Common myeloid progenitor, CD34-positive (primary cell): Measurements from ENCODE around the gene ZDHHC11.
"Not testable (repeated sequence)": the region's sequence is repeated elsewhere in the genome, so short reads cannot be mapped to it uniquely, and the experiment has no call there.

ENCODE experiments used
- CTCF ChIA-PET: fragments of 350-600 bp; sonication (Branson Sonifier 250); formaldehyde crosslinking; loops from one replicate; lab custom pipeline; 2021; ENCODE audit warnings: antibody characterized with exemption; lab: Charles Lee
- POLR2A ChIA-PET: fragments of 350-600 bp; sonication (Branson Sonifier 250); formaldehyde crosslinking; loops from one replicate; lab custom pipeline; 2021; ENCODE audit warnings: antibody characterized with exemption; lab: Charles Lee
- DNase-seq, 3 donors: peaks; one replicate each; pipeline versions ENCODE4 v3.0.0 to v3.0.0-alpha.2; 2013
- H3K27ac ChIP-seq, 2 experiments: 1 replicate in 1 of 2; 2 replicates in 1 of 2; pipeline ENCODE4 v1.7.0; 2013; ENCODE audit warnings: inconsistent platforms in 2 of 2, low read length in 2 of 2, mild to moderate bottlenecking in 2 of 2, low read depth in 1 of 2, moderate library complexity in 1 of 2; ENCODE audit not compliant: severe bottlenecking in 2 of 2, insufficient read depth in 1 of 2, poor library complexity in 1 of 2
- H3K27me3 ChIP-seq, 5 experiments: replicated peaks in 2 of 5; 1 replicate in 3 of 5; 2 replicates in 2 of 5; pipeline versions ENCODE4 v1.6.1 to v1.7.0; 2013; ENCODE audit warnings: low read length in 4 of 5, mild to moderate bottlenecking in 2 of 5, moderate library complexity in 2 of 5, inconsistent platforms in 1 of 5; ENCODE audit not compliant: insufficient read depth in 5 of 5, control insufficient read depth in 4 of 5
- H3K36me3 ChIP-seq, 4 experiments: 1 replicate in 2 of 4; 2 replicates in 2 of 4; pipeline versions ENCODE4 v1.6.1 to v1.7.0; 2013; ENCODE audit warnings: low read length in 3 of 4, control low read depth in 1 of 4, mild to moderate bottlenecking in 1 of 4; ENCODE audit not compliant: control insufficient read depth in 4 of 4, insufficient read depth in 4 of 4
- H3K4me1 ChIP-seq, 4 experiments: 1 replicate in 3 of 4; 2 replicates in 1 of 4; pipeline versions ENCODE4 v1.6.1 to v1.7.1; 2013; ENCODE audit warnings: low read length in 3 of 4, mild to moderate bottlenecking in 3 of 4, control low read depth in 1 of 4, inconsistent platforms in 1 of 4, moderate library complexity in 1 of 4; ENCODE audit not compliant: control insufficient read depth in 4 of 4, insufficient read depth in 4 of 4; ENCODE audit errors: control extremely low read depth in 1 of 4
- H3K4me3 ChIP-seq, 7 experiments: 1 replicate in 4 of 7; 2 replicates in 3 of 7; pipeline versions ENCODE4 v1.5.1 to v1.7.0; 2013; ENCODE audit warnings: mild to moderate bottlenecking in 7 of 7, low read length in 6 of 7, moderate library complexity in 6 of 7, inconsistent platforms in 2 of 7, low read depth in 2 of 7, control low read depth in 1 of 7; ENCODE audit not compliant: insufficient read depth in 4 of 7, control insufficient read depth in 1 of 7; ENCODE audit errors: extremely low read depth in 1 of 7
- H3K9me3 ChIP-seq, 5 experiments: 1 replicate in 4 of 5; 2 replicates in 1 of 5; pipeline versions ENCODE4 v1.6.1 to v1.7.1; 2013; ENCODE audit warnings: low read length in 4 of 5, mild to moderate bottlenecking in 2 of 5, inconsistent platforms in 1 of 5, low read depth in 1 of 5, moderate library complexity in 1 of 5; ENCODE audit not compliant: control insufficient read depth in 4 of 5, insufficient read depth in 2 of 5; ENCODE audit errors: control extremely low read depth in 1 of 5
- WGBS: methylation state at CpG from one replicate; pipeline ENCODE4 v1.1.5; 2013; ENCODE audit not compliant: insufficient coverage; 5-methylcytosine and 5-hydroxymethylcytosine counted together

The ZDHHC11 gene

DNA sequence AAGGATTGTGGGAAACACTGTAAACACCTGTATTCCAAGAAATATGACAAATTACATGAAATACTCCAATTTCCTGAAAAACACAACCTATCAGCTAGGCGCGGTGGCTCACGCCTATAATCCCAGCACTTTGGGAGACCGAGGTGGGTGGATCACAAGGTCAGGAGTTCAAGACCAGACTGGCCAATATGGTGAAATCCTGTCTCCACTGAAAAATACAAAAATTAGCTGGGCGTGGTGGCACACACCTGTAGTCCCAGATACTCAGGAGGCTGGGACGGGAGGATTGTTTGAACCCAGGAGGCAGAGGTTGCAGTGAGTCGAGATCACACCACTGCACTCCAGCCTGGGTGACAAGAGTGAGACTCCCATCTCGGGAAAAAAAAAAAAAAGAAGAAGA is 87.8 kb downstream of the ZDHHC11 start:
- DNase-seq, H3K27ac ChIP-seq, CTCF ChIA-PET, POLR2A ChIA-PET, H3K36me3 ChIP-seq, H3K9me3 ChIP-seq, H3K4me3 ChIP-seq: not testable (repeated sequence)
- WGBS, result 98% methylated on average over 5 of the region's 8 CpGs
- Histone ChIP-seq H3K4me1 (peaks cover 0 to 17% (median 9%) of the 10 kb centered on the region in 4 experiments), H3K27me3 (peaks cover 0 to 22% (median 0%) of the 10 kb centered on the region in 5 experiments)

DNA sequence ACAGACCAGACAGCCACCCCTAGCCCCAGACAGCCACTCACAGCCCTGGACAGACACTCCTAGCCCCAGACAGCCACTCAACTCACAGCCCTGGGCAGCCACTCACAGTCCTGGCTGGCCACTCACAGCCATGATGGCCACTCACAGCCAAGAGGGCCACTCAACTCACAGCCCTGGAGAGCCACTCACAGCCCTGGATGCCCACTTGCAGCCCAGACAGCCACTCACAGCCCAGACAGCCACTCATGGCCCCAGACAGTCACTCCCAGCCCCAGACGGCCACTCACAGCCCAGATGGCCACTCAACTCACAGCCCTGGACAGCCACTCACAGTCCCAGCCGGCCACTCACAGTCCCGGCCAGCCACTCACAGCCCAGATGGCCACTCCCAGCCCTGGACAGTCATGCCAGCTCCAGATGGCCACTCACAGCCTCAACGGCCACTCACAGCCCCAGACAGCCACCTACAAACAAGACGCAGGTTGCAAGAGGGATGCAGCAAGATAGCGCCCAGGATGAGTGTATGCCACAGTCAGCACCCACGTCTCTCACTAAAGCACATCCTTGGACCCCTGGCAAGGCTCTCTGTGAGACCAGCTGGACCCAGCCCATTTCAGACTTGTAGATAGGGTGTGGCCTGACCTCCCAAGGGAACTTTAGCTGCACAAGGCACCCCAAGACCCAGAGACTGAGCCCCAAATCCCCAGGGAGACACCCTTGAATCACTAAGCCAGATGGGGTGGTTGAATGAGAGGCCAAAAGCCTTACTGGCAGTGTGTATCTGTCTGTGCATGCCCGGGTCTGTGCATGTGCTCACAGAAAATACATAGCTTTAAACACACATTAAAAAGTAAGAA is 88.7 kb downstream of the ZDHHC11 start:
- CTCF ChIA-PET, result no interaction called here
- Histone ChIP-seq H3K36me3 (no peaks in the 10 kb centered on the region), H3K27me3 (peaks cover 0 to 29% (median 0%) of the 10 kb centered on the region in 5 experiments), H3K4me1 (peaks cover 0 to 26% (median 13%) of the 10 kb centered on the region in 4 experiments), H3K27ac (no peak overlapping the region), H3K9me3 (no peaks in the 10 kb centered on the region), H3K4me3 (no peak overlapping the region)
- no peak for DNase-seq
- POLR2A ChIA-PET, result no interaction called here
- 100% methylated on average over 5 of the region's 8 CpGs for WGBS

DNA sequence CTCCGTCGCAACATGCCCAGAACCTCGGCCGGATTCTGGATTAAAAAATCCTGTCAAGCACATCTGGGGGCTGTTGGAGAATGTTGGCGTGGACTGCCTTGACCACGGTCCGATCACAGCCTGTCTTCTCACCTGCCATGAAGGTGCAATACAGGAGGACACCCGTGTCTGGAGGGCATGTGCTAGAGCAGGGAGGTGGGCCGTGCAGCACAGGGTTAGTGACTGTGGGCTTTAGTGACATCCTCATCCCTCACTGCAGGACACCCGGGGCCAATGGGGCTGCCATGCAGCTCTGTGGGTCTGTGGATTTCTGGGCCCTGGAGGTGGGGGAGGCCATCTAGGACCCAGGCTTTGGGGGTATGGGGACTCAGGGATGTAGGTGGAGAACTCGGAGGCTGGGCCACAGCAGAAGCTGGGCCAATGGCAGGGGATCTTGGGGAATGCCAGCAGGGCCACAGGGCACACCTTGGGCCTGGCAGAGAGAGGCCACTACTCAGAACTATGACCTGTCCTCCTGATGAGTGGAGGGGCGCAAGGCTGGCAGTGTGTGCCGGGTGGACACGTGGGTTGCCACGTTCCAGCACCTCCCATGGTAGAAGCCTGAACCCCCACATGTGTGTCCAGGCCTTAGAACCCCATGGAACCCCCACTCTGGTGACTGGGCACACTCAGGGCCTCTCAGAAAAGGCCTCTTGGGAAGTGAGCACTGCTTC is 89.6 kb downstream of the ZDHHC11 start:
- ChIA-PET CTCF (no interaction called here), POLR2A (no interaction called here)
- H3K4me3 ChIP-seq, result no peak overlapping the region
- H3K9me3 ChIP-seq, result no peaks in the 10 kb centered on the region
- H3K4me1 ChIP-seq, result peaks cover 0 to 31% (median 15%) of the 10 kb centered on the region in 4 experiments
- WGBS, result 85% methylated on average over 14 of the region's 15 CpGs
- H3K36me3 ChIP-seq, result no peaks in the 10 kb centered on the region
- H3K27me3 ChIP-seq, result peaks cover 0 to 31% (median 0%) of the 10 kb centered on the region in 5 experiments
- DNase-seq, result no peak
- no peak overlapping the region for H3K27ac ChIP-seq

DNA sequence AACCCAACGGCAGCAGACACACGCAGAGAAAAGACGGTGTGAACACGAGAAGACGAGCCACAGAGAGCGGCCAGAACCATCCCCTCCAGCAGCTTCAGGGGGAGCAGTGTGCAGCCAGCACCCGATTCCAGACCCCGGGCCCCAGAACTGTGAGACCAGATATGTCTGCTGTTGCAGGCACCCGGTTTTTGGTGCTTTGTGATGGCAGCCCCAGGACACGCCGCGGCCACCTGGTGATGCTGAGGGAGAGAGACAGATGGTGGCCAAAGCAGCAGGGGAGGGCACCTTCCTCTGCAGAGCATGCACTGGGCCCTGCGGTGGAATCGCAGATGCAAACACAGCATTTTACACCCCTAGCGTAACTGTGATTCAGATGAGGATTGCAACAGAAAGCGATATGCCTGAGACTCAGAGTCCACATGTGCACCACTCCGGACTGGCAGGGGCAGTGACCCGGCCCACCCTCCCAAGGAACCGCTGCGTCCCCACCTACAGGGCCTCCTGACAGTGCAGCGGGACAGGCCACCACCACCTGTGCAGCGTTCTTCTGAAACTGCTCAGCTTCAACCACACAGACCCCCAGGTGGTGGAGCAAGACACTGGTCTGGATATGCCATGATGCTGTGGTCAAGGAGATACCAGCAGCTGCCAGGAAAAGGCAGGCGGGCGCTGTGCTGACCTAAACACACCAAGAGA is 90.3 kb downstream of the ZDHHC11 start:
- Histone ChIP-seq H3K27ac (no peak overlapping the region), H3K9me3 (no peaks in the 10 kb centered on the region), H3K4me3 (no peak overlapping the region), H3K4me1 (peaks cover 0 to 31% (median 15%) of the 10 kb centered on the region in 4 experiments), H3K36me3 (no peaks in the 10 kb centered on the region), H3K27me3 (peaks cover 0 to 31% (median 0%) of the 10 kb centered on the region in 5 experiments)
- DNase-seq, result no peak
- CTCF ChIA-PET, result no interaction called here
- POLR2A ChIA-PET, result no interaction called here
- 98% methylated on average over 17 of the region's 24 CpGs for WGBS

DNA sequence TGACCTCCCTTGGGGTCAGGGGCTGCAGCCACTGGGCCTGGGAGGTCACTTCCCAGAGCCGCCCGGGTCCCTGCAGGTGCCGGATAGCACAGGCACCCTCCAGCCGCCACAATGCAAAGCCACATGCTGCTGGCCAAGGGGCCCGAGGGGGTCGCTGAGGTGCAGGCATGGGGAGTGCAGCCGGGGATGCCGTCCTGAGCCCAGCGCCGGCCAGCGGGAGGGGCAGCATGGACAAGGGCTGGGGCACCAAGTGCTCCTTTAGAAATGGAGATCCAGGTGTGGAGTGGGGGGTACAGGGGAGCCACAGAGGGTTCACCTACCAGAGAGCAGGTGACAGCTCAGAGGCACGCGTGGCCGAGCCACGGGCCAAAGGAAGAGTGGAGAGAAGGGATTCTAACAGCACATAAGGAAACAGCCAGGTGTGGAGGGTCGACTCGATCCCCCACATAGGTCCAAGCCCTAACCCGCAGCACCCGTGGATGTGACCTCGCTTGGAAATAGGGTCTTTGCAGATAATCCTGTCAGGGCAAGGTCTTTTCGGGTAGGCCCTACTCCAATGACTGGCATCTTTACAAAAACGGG is 90.9 kb downstream of the ZDHHC11 start:
- Histone ChIP-seq H3K9me3 (no peaks in the 10 kb centered on the region), H3K4me3 (no peak overlapping the region), H3K27me3 (peaks cover 0 to 31% (median 0%) of the 10 kb centered on the region in 5 experiments), H3K36me3 (no peaks in the 10 kb centered on the region), H3K4me1 (peaks cover 0 to 31% (median 15%) of the 10 kb centered on the region in 4 experiments), H3K27ac (no peak overlapping the region)
- WGBS, result 94% methylated on average over 21 of the region's 22 CpGs
- POLR2A ChIA-PET, result no interaction called here
- CTCF ChIA-PET, result no interaction called here
- no peak for DNase-seq

DNA sequence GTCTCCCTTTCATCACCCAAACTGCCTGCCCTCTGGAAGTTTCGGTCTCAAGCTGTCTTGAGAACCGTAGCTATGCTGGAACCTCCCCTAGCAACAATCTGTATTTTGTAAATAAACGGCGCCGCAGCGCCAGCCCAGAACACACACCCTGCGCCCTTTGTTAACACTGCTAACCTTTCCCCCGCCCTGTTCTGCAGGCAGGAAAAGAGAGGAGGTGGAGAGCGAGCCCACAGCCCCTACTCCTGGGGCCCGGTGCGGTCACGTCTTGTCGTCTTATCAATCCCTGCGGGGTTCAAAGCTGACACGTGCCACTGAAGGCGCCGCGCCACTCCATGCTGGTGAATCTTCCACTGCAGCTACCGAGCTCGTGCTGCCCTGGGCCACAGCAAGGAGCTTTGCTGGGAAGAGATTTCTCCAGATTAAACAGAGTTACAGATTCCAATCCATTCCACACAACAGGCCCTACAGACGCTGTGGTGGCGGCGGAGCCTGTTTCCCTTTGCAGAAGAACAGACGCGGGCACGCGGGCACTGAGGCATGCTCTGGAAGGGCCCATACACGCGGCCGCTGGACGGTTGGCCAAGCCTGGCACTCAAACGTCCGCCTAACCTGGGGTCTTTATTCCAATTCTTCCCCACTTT is 91.6 kb downstream of the ZDHHC11 start:
- Histone ChIP-seq H3K27me3 (peaks cover 0 to 31% (median 0%) of the 10 kb centered on the region in 5 experiments), H3K27ac (no peak overlapping the region), H3K4me1 (peaks cover 0 to 31% (median 15%) of the 10 kb centered on the region in 4 experiments), H3K4me3 (no peak overlapping the region), H3K36me3 (no peaks in the 10 kb centered on the region), H3K9me3 (no peaks in the 10 kb centered on the region)
- ChIA-PET POLR2A (interaction anchor here (1.4 kb wide), 1 partner anchor 87 kb away, joined by 6 read pairs; no protein-coding TSS in a partner anchor), CTCF (interaction anchor here (0.8 to 1.3 kb wide), 2 partner anchors 86 to 90 kb away, joined by 3 read pairs; no protein-coding TSS in a partner anchor)
- 77% methylated on average over 27 of the region's 33 CpGs for WGBS
- peak; percentile 67 to 89 (median 86) for DNase-seq
